HepG2 (cell line): ENCODE data around the gene ATP13A2. TPM values are rescaled to one million over a fixed set of nuclear protein-coding genes. Genes with fewer than 3 reads are reported as not detected.

Experiments used
- GFI1 ChIP-seq: sonication (generic); formaldehyde crosslinking; IDR thresholded peaks from 2 replicates; pipeline ENCODE4 v1.5.0; 2020; ENCODE audit warnings: missing genetic modification reagents, mild to moderate bottlenecking, borderline replicate concordance
- PRMT3 ChIP-seq: sonication (generic); formaldehyde crosslinking; IDR thresholded peaks from 2 replicates; pipeline ENCODE4 v1.8.1; 2022; ENCODE audit warnings: low read depth, mild to moderate bottlenecking, moderate library complexity, missing genetic modification reagents, borderline replicate concordance
- WIZ ChIP-seq: sonication (generic); formaldehyde crosslinking; IDR thresholded peaks from 2 replicates; pipeline ENCODE4 v1.5.1; 2020; ENCODE audit warnings: mild to moderate bottlenecking, missing genetic modification reagents
- ZNF749 ChIP-seq: sonication (generic); formaldehyde crosslinking; IDR thresholded peaks from 2 replicates; pipeline ENCODE4 v1.8.0; 2022; ENCODE audit warnings: mild to moderate bottlenecking, missing genetic modification reagents, moderate library complexity, borderline replicate concordance
- ZNF75D ChIP-seq: sonication (generic); formaldehyde crosslinking; IDR thresholded peaks from 2 replicates; pipeline ENCODE4 v1.8.1; 2023; ENCODE audit warnings: missing genetic modification reagents, mild to moderate bottlenecking, borderline replicate concordance
- ZNF768 ChIP-seq: sonication (generic); formaldehyde crosslinking; IDR thresholded peaks from 2 replicates; pipeline ENCODE4 v1.4.0; 2020; ENCODE audit warnings: missing genetic modification reagents
- ZNF883 ChIP-seq: sonication (generic); formaldehyde crosslinking; IDR thresholded peaks from 2 replicates; pipeline ENCODE4 v1.5.1; 2020; ENCODE audit warnings: mild to moderate bottlenecking, missing genetic modification reagents; ENCODE audit errors: not compliant biosample characterization
- polyA plus RNA-seq, 8 experiments: library from polyadenylated mRNA; depleted of rRNA in 3 of 8; stranded (reverse) in 7 of 8; unstranded in 1 of 8; fragments of >200 nt; fragmentation: Illumina TruSeq in 4 of 8; extraction: Trizol in 4 of 8; gene quantifications; 2 replicates each; pipeline versions ENCODE4 v1.2.1 to v1.2.3, GENCODE V29; 2011 to 2016; ENCODE audit warnings: low read depth in 4 of 8, missing spikeins in 1 of 8, mixed read lengths in 1 of 8; ENCODE audit not compliant: insufficient read depth in 1 of 8
- total RNA-seq, 5 experiments: library from RNA; depleted of rRNA; stranded (reverse); fragments of >200 nt; fragmentation: Illumina TruSeq; extraction: Trizol; gene quantifications; 2 replicates each; pipeline ENCODE4 v1.2.3, GENCODE V29; 2016; ENCODE audit warnings: low read depth in 1 of 5
- TF ChIP-seq, protein P1 (sequence below): sonication (generic); formaldehyde crosslinking; conservative IDR thresholded peaks from 2 replicates; pipeline ENCODE4 v1.8.1; 2023; ENCODE audit warnings: missing genetic modification reagents
- TF ChIP-seq, protein P2 (sequence below): sonication (generic); formaldehyde crosslinking; IDR thresholded peaks from 2 replicates; pipeline ENCODE4 v1.5.0; 2020; ENCODE audit warnings: missing genetic modification reagents, mild to moderate bottlenecking, borderline replicate concordance
- TF ChIP-seq, protein P3 (sequence below): sonication (generic); formaldehyde crosslinking; IDR thresholded peaks from 2 replicates; pipeline ENCODE4 v1.8.0; 2022; ENCODE audit warnings: mild to moderate bottlenecking, missing genetic modification reagents, borderline replicate concordance
- TF ChIP-seq, protein P4 (sequence below): sonication (generic); formaldehyde crosslinking; conservative IDR thresholded peaks from 2 replicates; pipeline ENCODE4 v1.8.0; 2022; ENCODE audit warnings: missing genetic modification reagents
- TF ChIP-seq, protein P5 (sequence below): sonication (generic); formaldehyde crosslinking; IDR thresholded peaks from 2 replicates; pipeline ENCODE4 v1.4.0; 2020; ENCODE audit warnings: mild to moderate bottlenecking, missing genetic modification reagents
- TF ChIP-seq, protein P6 (sequence below): IDR thresholded peaks from 2 replicates; pipeline ENCODE4 v1.6.1; 2018; ENCODE audit warnings: missing genetic modification reagents

The ATP13A2 gene
- total and polyA plus RNA-seq, 2 of the 13 experiments (the other 11 are each of a cell fraction or from before 2014, with no cell fraction given) = 13.2 to 16.2 TPM

DNA sequence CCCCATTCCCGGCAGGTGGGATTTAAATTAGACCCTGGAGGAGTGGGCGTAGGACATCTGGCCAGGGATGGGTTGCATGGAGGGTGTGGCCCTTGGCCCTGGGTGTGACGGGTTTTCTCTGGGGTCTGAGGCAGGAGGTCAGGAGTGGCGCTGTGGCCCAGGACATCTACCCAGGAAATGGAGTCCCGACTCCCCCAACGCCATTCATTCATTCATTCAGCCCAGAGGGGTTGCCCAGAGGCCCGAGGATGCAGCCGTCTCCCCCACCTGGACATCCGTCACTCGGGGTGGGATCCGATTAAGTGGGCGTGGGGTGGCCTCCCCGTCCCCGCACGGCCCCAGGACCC is 663 bp downstream of the ATP13A2 start (continued):
- TF ChIP-seq, protein P1, sequence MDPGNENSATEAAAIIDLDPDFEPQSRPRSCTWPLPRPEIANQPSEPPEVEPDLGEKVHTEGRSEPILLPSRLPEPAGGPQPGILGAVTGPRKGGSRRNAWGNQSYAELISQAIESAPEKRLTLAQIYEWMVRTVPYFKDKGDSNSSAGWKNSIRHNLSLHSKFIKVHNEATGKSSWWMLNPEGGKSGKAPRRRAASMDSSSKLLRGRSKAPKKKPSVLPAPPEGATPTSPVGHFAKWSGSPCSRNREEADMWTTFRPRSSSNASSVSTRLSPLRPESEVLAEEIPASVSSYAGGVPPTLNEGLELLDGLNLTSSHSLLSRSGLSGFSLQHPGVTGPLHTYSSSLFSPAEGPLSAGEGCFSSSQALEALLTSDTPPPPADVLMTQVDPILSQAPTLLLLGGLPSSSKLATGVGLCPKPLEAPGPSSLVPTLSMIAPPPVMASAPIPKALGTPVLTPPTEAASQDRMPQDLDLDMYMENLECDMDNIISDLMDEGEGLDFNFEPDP = 0 out of 2 replicates have a peak, but pooled peaks have one; percentile 10
- no peak for TF ChIP-seq WIZ
- TF ChIP-seq ZNF883 (CRISPR knock-in tag) = no peak
- TF ChIP-seq, protein P2, sequence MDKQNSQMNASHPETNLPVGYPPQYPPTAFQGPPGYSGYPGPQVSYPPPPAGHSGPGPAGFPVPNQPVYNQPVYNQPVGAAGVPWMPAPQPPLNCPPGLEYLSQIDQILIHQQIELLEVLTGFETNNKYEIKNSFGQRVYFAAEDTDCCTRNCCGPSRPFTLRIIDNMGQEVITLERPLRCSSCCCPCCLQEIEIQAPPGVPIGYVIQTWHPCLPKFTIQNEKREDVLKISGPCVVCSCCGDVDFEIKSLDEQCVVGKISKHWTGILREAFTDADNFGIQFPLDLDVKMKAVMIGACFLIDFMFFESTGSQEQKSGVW (CRISPR knock-in tag) = no peak
- 0 out of 2 replicates have a peak, but pooled peaks have one; percentile 2 for TF ChIP-seq ZNF749 (CRISPR knock-in tag)
- TF ChIP-seq, protein P3, sequence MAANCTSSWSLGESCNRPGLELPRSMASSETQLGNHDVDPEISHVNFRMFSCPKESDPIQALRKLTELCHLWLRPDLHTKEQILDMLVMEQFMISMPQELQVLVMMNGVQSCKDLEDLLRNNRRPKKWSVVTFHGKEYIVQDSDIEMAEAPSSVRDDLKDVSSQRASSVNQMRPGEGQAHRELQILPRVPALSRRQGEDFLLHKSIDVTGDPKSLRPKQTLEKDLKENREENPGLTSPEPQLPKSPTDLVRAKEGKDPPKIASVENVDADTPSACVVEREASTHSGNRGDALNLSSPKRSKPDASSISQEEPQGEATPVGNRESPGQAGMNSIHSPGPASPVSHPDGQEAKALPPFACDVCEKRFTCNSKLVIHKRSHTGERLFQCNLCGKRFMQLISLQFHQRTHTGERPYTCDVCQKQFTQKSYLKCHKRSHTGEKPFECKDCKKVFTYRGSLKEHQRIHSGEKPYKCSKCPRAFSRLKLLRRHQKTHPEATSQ = no peak
- TF ChIP-seq PRMT3 (CRISPR knock-in tag) = no peak
- no peak for TF ChIP-seq ZNF75D
- TF ChIP-seq, protein P4, sequence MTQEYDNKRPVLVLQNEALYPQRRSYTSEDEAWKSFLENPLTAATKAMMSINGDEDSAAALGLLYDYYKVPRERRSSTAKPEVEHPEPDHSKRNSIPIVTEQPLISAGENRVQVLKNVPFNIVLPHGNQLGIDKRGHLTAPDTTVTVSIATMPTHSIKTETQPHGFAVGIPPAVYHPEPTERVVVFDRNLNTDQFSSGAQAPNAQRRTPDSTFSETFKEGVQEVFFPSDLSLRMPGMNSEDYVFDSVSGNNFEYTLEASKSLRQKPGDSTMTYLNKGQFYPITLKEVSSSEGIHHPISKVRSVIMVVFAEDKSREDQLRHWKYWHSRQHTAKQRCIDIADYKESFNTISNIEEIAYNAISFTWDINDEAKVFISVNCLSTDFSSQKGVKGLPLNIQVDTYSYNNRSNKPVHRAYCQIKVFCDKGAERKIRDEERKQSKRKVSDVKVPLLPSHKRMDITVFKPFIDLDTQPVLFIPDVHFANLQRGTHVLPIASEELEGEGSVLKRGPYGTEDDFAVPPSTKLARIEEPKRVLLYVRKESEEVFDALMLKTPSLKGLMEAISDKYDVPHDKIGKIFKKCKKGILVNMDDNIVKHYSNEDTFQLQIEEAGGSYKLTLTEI = no peak
- peak; percentile 79 for TF ChIP-seq ZNF768 (CRISPR knock-in tag)
- TF ChIP-seq, protein P5, sequence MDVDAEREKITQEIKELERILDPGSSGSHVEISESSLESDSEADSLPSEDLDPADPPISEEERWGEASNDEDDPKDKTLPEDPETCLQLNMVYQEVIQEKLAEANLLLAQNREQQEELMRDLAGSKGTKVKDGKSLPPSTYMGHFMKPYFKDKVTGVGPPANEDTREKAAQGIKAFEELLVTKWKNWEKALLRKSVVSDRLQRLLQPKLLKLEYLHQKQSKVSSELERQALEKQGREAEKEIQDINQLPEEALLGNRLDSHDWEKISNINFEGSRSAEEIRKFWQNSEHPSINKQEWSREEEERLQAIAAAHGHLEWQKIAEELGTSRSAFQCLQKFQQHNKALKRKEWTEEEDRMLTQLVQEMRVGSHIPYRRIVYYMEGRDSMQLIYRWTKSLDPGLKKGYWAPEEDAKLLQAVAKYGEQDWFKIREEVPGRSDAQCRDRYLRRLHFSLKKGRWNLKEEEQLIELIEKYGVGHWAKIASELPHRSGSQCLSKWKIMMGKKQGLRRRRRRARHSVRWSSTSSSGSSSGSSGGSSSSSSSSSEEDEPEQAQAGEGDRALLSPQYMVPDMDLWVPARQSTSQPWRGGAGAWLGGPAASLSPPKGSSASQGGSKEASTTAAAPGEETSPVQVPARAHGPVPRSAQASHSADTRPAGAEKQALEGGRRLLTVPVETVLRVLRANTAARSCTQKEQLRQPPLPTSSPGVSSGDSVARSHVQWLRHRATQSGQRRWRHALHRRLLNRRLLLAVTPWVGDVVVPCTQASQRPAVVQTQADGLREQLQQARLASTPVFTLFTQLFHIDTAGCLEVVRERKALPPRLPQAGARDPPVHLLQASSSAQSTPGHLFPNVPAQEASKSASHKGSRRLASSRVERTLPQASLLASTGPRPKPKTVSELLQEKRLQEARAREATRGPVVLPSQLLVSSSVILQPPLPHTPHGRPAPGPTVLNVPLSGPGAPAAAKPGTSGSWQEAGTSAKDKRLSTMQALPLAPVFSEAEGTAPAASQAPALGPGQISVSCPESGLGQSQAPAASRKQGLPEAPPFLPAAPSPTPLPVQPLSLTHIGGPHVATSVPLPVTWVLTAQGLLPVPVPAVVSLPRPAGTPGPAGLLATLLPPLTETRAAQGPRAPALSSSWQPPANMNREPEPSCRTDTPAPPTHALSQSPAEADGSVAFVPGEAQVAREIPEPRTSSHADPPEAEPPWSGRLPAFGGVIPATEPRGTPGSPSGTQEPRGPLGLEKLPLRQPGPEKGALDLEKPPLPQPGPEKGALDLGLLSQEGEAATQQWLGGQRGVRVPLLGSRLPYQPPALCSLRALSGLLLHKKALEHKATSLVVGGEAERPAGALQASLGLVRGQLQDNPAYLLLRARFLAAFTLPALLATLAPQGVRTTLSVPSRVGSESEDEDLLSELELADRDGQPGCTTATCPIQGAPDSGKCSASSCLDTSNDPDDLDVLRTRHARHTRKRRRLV = no peak
- TF ChIP-seq, protein P6, sequence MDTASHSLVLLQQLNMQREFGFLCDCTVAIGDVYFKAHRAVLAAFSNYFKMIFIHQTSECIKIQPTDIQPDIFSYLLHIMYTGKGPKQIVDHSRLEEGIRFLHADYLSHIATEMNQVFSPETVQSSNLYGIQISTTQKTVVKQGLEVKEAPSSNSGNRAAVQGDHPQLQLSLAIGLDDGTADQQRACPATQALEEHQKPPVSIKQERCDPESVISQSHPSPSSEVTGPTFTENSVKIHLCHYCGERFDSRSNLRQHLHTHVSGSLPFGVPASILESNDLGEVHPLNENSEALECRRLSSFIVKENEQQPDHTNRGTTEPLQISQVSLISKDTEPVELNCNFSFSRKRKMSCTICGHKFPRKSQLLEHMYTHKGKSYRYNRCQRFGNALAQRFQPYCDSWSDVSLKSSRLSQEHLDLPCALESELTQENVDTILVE (CRISPR knock-in tag) = no peak
- 0 out of 2 replicates have a peak, but pooled peaks have one; percentile 22 for TF ChIP-seq GFI1 (CRISPR knock-in tag)
